NCI-H526 treated with DMSO at 0.1 percent for 48 hours (cell line): ENCODE measurements around the gene CAB39L.

ENCODE experiments used
- DNase-seq: peaks from one replicate; lab custom pipeline; 2025; lab: John Stamatoyannopoulos, UW

Gene CAB39L

GRCh38 chr13:49279112-49279511, 164.8 kb downstream of the CAB39L start:
- DNase-seq, result no peak

- DNase-seq, result no peak
Observed at GRCh38 chr13:49278211-49278610, 165.7 kb downstream of the CAB39L start.

GRCh38 chr13:49272296-49272695, 171.6 kb downstream of the CAB39L start:
- no peak for DNase-seq

DNA sequence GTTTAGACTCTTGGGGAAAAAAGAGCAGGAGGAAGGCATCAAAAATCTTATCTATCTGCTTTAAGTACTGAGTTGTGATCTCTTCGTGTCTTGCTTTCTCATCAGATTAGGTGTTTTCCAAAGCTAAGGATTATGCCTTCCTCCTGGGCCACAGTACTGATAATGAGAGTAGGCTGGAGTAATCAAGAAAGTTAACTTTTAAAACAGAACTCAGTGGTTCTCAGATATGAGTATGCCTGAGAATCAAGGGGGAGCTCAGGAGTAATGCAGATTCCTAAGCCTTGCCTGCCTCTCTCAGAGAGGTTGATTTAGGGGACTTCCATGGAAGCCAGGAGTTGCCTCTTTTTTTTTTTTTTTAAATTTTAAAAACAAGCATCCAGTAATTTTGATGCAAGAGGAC, 172.6 kb downstream of the CAB39L start:
- no peak for DNase-seq

DNA sequence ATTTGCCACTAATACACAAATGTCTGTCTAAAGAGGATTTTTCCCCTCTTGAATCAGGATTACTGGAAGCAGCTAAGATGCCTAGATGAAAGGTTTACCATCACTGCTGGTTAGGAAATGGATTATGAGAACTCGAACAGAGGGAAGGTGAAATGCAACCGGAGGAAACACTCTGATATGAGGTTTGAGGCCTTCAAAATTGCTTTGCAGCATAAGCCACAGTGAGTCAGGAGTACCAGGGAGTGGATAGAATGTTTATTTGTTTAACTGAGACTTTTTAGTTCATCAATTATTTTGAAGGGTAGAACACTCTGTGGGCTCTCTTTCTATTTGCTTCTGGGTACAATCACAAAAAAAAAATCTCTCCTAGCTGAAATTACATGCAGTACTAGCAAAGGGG, 178.0 kb downstream of the CAB39L start:
- no peak for DNase-seq

- DNase-seq, result no peak
Observed at GRCh38 chr13:49262634-49263033, 181.2 kb downstream of the CAB39L start.

DNA sequence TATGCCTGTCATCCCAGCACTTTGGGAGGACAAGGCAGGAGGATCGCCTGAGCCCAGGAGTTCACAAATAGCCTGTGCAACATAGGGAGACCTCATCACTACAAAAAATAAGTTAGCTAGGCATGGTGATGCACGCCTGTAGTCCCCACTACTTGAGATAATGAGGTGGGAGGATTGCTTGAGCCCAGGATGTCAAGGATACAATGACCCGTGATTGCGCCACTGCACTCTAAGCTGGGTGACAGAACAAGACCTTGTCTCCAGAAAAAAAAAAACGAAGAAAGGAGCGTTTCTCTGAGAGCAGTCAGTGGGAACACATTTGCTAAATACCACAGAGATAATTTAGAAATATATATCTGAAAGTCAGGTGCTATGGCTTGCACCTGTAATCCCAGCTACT, 184.3 kb downstream of the CAB39L start:
- no peak for DNase-seq
